T-helper 2 cell treated with Interferon-gamma antibody and Interleukin-4, amounts not matched to agents 100 ng/mL and 5 ng/mL, for 36 hours (primary cell): ENCODE results near the gene ZNF584. TPM values are rescaled to one million over a fixed set of nuclear protein-coding genes. Genes with fewer than 3 reads are reported as not detected.

Experiments
- intact Hi-C: fragments of 100-400 bp; cut with micrococcal nuclease; formaldehyde crosslinking; loops from one replicate; pipeline ENCODE4 v1.15.1; 2023
- total RNA-seq: library from RNA; stranded (reverse); gene quantifications from 2 replicates; pipeline ENCODE4 v1.2.3, GENCODE V29; 2022

Gene ZNF584
- total RNA-seq, 1 donor from 2014 or later = 5.9 TPM

DNA sequence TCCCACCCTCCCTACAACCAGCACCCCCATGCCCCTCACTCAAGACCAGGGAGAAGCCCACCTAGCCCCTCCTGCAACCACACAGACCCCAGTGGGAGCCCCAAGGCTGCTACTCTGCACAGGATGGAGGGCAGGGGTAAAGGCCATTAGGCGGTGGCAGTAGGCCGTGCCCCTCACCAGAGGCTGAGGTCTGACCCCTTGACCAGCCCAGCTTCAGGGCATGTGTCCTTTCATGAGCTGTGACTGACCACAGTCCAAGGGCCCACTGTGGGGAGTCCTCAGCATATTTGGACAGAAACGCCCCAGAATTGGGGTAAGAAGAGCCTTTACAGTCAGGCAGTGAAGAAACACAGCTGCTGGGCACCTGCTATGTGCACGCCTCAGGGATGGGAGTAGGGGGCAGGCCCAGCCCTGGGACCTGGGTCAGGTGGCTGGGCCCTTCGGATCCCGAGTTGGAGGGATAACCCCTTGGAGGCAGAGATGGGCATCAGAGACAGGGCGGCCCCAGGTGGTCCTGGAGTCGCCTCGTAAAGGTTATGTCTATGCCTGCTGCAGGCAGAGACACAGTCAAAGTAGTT lies 23.0 kb upstream of the ZNF584 start:
- intact Hi-C loops = no loop called here

DNA sequence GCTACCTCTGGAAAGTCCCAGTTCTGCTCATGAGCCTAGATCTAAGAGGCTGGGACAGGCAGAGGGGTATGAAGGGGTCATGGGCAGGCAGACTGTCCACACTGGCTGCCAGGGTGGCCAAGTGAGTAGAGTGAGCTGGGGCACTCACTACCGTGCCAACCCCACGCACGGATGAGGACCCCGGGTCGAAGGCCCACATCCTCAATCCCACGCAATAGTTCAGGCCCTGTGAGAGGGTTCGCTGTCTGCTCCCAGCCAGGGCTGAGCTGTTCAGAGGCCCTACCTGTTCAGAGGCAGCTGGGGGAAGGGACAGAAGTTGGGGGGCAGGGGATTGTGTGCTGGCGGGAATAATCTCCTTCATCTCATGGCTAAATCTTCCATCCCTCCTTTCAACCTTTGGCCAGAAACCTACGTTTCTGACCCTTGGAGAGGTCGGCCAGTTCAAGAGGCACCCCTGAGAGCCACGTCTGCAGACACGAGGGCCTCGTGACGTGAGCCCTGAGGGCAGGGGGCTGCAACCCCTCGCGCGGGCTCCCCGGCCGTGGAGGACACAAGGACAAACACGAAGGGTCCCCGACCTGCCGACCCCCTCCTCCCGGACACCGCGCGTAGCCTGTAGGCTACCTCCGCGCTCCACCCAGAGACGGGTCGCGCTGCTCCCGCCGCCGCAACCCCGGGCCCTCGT lies 22.4 kb upstream of the ZNF584 start:
- intact Hi-C loops = no loop called here

DNA sequence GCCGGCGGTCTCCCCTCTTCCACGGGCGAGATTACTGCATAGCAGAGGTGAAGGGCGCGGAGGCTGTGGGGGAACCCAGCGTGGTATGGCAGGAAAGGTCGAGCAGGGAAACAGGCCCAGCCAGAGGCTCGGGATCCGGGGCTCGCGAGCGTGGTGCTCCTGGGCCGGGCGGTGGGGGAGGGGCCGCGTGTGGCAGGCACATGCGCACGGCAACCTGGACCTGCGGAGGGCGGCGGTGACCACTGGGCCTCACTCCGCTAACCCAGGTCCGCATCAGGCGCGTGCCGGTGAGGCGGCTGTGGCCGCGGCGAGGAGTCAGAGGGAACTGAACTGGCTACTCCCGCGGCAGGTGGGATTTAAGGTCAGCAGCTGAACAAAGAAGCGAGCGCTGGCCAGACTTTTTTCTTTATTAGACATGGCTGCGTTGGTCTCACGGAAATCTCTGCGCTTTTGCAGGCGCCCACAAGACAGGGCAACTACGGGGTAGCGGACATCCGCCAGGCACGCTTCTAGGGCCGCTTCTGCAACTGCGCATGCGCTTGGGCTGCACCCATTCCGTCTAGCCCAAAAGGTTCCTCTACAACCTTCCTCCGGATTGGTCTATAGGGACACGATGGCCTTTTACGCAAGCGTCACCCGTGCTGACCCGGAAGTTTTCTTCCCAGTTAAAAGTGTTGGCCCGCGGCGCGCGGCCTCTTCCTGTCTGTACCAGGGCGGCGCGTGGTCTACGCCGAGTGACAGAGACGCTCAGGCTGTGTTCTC lies 21.7 kb upstream of the ZNF584 start, which contains the start of gene RPS5:
Gene RPS5, plus strand, starts transcription at position 694 of the 762 bp plus-strand sequence. CDS start 869 bp downstream, outside the sequence.
- intact Hi-C loops = loop anchor here (1.0 kb wide), 6 partner anchors 15 to 80 kb away; partner anchors contain the start of genes ZNF132, ZNF497, ZNF584 and ZSCAN22

- intact Hi-C loops = loop anchor here (1.0 kb wide), 6 partner anchors 14 to 79 kb away; partner anchors contain the start of genes ZNF132, ZNF497, ZNF584 and ZSCAN22
These were observed 20.9 kb upstream of the ZNF584 start for GRCh38 chr19:58387338-58388174.

DNA sequence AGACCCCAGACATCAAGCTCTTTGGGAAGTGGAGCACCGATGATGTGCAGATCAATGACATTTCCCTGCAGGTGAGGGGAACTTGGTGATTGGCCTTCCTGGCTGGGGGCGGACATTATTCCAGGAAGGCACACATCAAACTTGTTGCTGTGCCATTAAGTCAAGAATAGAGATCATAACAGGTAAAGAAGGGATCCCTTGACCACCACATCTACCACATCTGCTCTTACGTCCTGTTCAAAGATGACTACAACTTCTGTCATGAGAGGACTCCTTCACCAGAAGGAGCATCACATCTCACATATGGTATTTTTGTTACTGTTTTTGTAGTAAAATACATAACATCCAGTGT lies 20.3 kb upstream of the ZNF584 start:
- intact Hi-C loops = no loop called here

- intact Hi-C loops = no loop called here
These were observed 15.3 kb upstream of the ZNF584 start for GRCh38 chr19:58392945-58393724.

DNA sequence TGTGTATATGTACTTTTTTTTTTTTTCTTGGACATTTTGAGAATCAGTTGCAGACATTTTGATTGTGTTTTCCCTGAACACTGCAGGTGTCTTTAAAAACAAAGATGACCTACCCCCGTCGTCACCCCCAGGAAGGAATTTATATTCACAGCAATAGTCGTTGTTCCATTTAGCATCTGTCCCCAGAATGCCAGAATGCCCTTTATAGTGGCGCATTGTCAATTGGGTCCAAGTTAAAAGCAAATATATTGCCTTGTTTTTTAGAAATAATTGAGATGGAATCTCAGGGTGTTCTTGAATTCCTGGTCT lies 14.8 kb upstream of the ZNF584 start:
- intact Hi-C loops = no loop called here

DNA sequence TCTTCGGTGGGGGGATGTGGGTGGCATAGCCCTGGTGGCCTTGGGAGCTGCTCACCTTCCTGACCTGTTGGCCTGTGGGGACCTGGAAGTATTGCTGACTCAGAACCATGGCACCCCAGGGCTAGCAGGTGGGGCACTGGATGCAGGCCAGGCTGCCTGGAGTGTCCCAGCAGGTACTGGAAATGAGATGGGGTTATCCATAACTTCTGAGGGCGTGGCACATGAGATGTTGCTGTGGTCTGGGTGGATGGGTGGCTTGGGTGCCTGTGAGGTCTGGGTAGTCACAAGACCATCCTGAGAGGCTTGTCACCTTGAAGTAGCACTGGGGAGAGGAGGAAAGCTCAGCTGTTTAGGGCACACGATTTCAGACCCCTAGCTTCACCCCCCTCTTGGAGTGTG lies 13.6 kb upstream of the ZNF584 start:
- intact Hi-C loops = no loop called here

- intact Hi-C loops = no loop called here
These were observed 13.1 kb upstream of the ZNF584 start, which contains the start of gene RNF225 for GRCh38 chr19:58395220-58395978. Gene RNF225 (plus strand): TSS chr19:58395656. CDS start chr19:58396090, 434 bp downstream.

DNA sequence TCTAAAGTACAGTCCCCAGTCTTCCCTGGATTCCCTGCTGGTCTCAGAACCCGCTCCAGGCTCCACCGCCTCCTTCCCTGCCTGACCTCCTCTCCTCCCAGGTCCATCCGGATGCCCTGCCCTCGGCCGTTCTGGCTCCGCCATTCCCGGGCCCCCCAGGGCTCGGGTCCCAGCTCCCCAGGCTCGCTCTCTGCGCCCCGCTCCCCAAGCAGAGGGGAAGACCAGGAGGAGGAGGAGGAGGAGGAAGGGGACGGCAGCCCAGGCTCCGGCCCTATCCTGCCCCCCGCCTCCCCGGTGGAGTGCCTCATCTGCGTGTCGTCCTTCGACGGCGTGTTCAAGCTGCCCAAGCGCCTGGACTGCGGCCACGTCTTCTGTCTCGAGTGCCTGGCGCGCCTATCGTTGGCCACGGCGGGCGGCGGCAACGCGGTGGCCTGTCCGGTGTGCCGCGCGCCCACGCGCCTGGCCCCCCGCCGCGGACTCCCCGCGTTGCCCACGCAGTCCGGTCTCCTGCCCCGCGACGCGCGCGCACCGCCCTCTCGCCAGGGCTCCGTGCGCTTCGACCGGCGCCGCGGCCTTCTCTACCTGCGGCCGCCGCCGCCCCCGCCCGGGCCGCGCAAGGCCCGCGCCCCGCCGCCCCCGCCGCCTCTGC lies 12.3 kb upstream of the ZNF584 start:
- intact Hi-C loops = no loop called here

GRCh38 chr19:58396691-58397532 lies 11.5 kb upstream of the ZNF584 start:
- intact Hi-C loops = no loop called here

- intact Hi-C loops = no loop called here
These were observed 10.9 kb upstream of the ZNF584 start for GRCh38 chr19:58397533-58398037.

- intact Hi-C loops = no loop called here
These were observed 10.4 kb upstream of the ZNF584 start for GRCh38 chr19:58398087-58398486.

DNA sequence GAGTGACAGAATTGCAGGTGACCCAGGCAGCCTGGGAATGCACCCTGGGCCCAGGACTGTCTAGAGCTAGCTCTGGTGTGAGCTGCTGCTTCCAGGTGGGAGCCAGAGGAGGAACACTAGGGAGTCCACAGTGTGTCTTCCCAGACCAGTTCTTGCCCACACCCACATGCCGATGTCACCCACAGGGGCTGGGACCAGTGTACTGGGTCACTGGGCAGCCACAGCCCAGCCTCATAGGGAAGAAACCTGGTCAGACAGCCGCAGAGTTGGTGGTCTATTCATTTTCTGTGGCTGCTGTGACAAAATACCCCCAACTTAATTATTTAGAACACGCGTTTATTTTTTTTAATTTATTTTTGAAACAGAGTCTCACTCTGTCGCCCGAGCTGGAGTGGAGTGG lies 9.9 kb upstream of the ZNF584 start:
- intact Hi-C loops = no loop called here

DNA sequence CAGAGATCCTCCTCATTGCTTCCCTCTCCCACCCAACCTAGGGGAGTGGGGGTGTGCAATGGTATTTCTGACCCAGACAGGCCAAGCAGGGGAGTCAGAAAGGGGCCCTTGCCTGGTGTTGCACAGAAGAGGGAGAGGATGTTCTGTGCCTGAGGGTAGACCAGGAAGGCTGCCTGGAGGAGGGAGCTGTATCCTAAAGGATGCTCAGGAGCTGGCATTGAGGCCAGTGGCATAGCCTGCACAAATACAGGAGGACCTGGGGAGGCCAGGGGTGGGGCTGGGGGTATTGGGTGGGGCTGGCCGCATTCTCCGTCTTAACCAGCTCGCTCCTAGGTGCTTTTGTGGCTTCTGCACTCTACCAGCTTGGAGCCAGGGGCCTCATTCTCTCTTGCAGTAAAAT lies 8.5 kb upstream of the ZNF584 start:
- intact Hi-C loops = loop anchor here (2.0 kb wide), 1 partner anchor 75 kb away; no protein-coding TSS in a partner anchor

- intact Hi-C loops = loop anchor here (2.0 kb wide), 1 partner anchor 74 kb away; no protein-coding TSS in a partner anchor
These were observed 8.0 kb upstream of the ZNF584 start for GRCh38 chr19:58400316-58400915.
